ENCODE data around the gene TNRC6C.

The TNRC6C gene

DNA sequence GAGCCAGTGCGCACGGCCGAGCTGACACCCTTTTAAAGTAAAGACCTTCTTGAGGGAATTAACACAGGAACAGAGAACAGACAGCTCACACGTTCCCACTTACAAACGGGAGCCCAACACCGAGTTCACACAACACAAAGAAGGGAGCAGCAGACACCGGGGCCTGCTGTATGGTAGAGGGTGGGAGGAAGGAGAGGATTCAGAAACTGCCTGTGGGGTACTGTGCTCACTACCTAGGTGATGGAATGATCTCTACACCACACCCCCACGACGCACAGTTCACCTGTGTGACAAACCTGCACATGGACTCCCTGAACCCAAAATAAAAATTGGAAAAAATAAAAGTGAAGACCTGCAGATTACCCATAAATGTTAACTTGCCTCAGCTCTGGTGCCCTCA, 137.6 kb downstream of the TNRC6C start:
- DNase-seq (ENCODE audit: insufficient read length, low spot score) (no peak), FAIRE-seq (no peak)
- no peak for TF ChIP-seq POLR2A (IDR thresholded peaks at IDR 0.05; ENCODE audit: low read depth, low read length)

DNA sequence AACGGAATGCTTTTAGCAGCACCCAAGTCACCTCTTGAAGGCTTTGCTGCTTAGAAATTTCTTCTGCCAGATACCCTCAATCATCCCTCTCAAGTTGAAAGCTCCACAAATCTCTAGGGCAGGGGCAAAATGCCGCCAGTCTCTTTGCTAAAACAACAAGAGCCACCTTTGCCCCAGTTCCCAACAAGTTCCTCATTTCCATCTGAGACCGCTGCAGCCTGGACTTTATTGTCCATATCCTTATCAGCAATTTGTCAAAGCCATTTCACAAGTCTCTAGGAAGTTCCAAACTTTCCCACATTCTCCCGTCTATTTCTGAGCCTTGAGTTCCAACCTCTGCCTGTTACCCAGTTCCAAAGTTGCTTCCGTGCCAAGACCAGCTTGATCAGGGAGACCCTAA, 142.6 kb downstream of the TNRC6C start:
- DNase-seq (ENCODE audit: insufficient read length, low spot score), result no peak
- no peak for FAIRE-seq
- no peak for TF ChIP-seq POLR2A (IDR thresholded peaks at IDR 0.05; ENCODE audit: low read depth, low read length)

DNA sequence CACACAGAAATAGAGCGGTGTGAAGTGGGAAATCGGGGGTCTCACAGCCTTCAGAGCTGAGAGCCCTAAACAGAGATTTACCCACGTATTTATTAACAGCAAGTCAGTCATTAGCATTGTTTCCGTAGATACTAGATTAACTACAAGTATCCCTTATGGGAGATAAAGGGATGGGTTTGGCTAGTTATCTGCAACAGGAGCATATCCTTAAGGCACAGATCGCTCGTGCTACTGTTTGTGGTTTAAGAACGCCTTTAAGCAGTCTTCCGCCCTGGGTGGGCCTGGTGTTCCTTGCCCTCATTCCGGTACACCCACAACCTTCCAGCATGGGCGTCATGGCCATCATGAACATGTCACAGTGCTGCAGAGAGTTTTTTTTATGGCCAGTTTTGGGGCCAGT, 143.0 kb downstream of the TNRC6C start:
- FAIRE-seq, result no peak
- no peak for TF ChIP-seq POLR2A (IDR thresholded peaks at IDR 0.05; ENCODE audit: low read depth, low read length)
- DNase-seq (ENCODE audit: insufficient read length, low spot score), result no peak

DNA sequence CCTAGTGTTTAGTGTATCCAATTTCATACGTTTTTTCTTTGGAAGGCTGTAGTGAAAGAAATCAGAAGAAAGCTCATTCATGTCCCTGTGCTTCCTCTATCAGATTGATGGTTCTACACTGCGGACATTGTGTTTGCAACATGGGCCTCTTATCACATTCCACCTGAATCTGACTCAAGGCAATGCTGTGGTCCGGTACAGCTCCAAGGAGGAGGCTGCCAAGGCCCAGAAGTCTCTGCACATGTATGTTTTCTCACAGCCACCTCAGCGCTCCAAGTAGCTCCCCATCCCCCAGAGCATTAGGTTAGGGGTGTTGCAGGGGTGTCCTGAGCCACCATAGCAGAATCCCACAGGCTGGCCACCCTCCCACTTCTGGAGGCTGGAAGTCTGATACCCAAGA, 144.8 kb downstream of the TNRC6C start:
- no peak for TF ChIP-seq POLR2A (IDR thresholded peaks at IDR 0.05; ENCODE audit: low read depth, low read length)
- DNase-seq (ENCODE audit: insufficient read length, low spot score) (no peak), FAIRE-seq (no peak)

DNA sequence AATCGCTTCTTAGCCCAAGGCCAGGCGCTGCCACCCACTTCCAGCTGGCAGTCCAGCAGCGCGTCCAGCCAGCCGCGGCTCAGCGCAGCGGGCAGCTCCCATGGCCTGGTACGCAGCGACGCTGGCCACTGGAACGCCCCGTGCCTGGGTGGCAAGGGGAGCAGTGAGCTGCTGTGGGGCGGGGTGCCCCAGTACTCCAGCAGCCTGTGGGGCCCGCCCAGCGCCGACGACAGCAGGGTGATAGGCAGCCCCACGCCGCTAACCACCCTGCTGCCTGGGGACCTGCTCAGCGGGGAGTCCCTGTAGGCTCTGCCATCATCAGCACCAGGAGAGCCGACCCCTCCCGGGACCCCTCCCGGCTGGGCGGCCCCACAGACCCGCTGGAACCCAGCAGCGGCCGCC, 146.0 kb downstream of the TNRC6C start:
- no peak for FAIRE-seq
- TF ChIP-seq POLR2A (IDR thresholded peaks at IDR 0.05; ENCODE audit: low read depth, low read length), result no peak
- DNase-seq (ENCODE audit: insufficient read length, low spot score), result no peak

DNA sequence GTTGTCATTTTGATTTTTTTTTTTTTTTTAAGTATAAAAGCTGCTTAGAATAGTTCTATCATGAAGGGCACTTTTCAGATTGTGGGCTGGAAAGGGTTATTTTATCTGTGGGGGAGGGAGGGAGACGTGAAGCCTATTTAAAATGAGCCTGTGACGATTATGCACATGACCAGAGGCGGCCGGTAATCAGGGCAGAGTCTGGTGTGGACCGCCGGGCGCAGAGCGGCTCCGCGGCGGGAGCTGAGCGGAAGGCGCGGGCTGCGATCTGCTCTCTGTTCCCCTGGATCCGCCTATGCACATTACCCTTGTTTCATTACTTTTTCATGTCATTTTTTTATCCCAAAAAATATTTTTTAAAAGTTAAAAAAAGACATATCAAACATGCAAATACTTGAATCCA, 146.6 kb downstream of the TNRC6C start:
- no peak for DNase-seq (ENCODE audit: insufficient read length, low spot score)
- TF ChIP-seq POLR2A (IDR thresholded peaks at IDR 0.05; ENCODE audit: low read depth, low read length), result no peak
- FAIRE-seq, result no peak

DNA sequence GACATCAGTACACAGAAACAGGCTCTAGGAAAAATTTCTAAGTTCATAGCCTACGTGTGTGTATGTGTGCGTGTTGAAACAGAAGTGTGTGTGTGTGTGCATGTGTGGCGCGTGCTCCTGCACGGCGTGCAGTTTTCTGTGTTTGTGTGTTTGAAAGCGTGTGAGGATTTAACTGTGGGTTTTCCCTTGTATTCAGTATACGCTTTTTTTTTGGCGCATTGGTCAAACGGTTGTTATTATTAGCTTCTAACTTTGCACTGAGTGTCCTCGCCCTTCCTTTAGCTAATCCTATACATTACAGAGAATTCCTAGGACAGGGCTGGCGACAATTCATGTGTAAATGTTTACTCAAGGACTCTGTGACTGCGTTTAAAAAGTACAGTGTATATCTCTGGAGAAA, 147.0 kb downstream of the TNRC6C start:
- FAIRE-seq (no peak), DNase-seq (ENCODE audit: insufficient read length, low spot score) (no peak)
- TF ChIP-seq POLR2A (IDR thresholded peaks at IDR 0.05; ENCODE audit: low read depth, low read length), result no peak

DNA sequence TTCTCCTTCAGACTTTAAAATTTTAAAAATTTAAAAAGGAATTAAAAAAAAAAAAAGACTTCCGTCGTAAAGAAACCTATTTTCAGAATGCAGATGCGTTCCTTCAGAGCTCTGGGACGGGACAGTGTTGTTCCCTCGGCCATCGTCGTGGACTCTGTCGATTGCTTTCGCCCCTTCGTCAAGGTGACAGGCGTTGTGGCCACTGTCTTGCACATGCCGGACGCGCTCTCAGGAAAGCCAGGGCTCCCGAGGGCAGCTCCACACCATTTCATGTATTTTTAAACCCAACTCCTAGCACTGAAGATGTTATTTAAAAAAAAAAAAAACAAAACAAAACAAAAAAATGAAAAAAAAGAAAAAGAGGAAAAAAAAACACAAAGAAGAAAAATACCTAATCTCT, 147.7 kb downstream of the TNRC6C start:
- no peak for DNase-seq (ENCODE audit: insufficient read length, low spot score)
- FAIRE-seq, result no peak
- no peak for TF ChIP-seq POLR2A (IDR thresholded peaks at IDR 0.05; ENCODE audit: low read depth, low read length)

DNA sequence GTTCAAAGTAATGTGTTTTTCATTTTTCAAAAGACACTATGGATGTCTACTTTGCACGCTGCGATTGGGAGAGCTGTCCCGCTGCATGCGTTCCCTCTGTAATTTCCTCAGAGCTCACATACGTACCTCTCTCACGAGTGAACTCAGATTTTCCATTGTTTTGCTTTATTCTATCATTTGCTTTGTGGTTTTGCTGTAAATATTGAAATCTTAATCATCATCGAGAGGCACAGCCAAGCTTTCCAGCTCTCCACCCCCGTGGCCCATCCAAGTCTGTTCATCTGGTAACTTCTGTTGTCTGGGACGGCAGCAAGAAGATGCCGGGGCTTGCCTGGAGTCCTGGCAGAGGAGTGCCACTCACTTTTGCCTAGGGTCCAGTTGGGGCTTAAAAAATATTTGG, 149.0 kb downstream of the TNRC6C start:
- DNase-seq (ENCODE audit: insufficient read length, low spot score) (no peak), FAIRE-seq (no peak)
- no peak for TF ChIP-seq POLR2A (IDR thresholded peaks at IDR 0.05; ENCODE audit: low read depth, low read length)

DNA sequence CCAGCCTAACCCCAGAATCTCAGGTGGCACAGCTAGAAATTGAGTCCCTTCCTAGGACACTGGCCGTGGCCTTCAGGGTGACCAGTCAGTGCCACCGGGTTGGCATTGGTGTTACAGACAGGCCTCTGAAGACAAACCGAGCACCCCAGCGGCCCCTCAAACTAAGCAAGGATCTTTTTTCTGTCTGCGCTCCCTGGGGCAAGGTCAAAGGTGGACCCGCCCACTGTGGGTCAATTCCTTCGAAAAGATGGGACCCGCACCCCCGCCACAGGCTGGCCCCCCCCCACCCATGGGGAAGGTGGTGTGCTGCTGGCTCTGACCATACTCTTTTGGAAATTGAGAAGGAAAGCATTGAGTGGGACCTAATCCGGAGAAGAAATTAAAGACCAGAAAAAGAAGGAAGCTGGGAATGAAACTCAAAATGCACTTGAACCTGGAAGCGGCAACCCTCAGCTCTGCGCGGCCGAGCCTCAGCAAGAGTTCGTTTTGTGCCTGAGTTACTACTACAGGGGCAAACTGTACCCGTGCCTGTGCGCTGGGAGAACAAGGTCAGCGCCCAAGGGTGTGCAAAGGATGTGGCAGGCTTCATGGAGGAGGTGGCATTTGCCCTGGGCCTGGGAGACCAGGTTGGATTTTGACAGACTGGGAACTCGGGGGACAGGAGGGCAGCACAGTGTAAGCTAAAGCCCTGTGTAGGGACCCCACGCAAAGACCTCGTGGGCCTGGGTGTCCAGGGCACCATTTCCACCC, 149.6 kb downstream of the TNRC6C start:
- no peak for FAIRE-seq

DNA sequence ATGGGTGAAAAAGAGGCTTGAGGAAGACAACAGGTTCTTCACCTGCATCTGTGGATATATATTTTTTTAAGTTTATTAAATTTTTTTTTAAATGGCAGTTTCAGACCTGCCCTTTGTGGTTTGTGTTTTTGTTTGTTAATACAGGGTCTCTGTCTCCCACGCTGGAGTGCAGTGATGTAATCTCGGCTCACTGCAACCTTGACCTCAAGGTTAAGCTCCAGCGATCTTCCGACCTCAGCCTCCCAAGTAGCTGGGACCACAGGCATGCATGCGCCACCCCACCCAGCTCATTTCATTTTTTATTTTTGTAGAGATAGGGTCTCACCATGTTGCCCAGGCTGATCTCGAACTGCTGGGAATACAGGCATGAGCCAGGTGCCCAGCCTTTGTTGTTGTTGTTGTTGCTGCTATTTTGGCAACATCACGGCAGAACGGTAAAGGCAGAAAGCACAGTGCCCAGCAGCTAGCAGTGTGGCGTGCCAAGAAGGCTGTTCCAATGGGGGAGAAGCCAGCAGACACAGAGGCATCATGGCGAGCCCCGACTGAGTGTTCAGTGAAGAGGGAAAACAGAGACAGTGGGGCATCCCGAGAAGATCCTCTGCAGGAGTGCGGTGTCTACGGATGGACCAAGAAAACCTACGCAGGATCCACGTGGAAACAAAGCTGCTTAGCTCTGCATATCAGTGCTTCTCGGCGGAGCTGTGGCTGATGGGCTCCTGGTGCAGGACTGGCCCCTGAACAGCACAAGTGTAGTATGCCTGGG, 150.4 kb downstream of the TNRC6C start:
- DNase-seq (ENCODE audit: insufficient read length, low spot score) (no peak), FAIRE-seq (no peak)
- no peak for TF ChIP-seq POLR2A (IDR thresholded peaks at IDR 0.05; ENCODE audit: low read depth, low read length)

More for the DNA sequence above, 149.6 kb downstream of the TNRC6C start:
- no peak for TF ChIP-seq POLR2A (IDR thresholded peaks at IDR 0.05; ENCODE audit: low read depth, low read length)
- DNase-seq (ENCODE audit: insufficient read length, low spot score), result no peak

DNA sequence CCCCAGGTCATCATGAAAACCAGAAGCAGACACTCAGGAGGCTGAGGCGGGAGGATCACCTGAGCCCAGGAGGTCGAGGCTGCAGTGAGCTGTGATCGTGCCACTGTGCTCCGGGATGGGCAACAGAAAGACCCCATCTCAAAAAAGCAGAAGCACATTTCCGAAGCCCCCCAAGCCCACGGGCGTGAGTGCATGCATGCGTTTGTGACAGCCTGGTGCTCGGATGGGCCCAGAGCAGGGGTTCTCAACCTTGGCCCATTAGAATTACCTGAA, 150.9 kb downstream of the TNRC6C start:
- TF ChIP-seq POLR2A (IDR thresholded peaks at IDR 0.05; ENCODE audit: low read depth, low read length), result no peak
- no peak for FAIRE-seq
- DNase-seq (ENCODE audit: insufficient read length, low spot score), result no peak

DNA sequence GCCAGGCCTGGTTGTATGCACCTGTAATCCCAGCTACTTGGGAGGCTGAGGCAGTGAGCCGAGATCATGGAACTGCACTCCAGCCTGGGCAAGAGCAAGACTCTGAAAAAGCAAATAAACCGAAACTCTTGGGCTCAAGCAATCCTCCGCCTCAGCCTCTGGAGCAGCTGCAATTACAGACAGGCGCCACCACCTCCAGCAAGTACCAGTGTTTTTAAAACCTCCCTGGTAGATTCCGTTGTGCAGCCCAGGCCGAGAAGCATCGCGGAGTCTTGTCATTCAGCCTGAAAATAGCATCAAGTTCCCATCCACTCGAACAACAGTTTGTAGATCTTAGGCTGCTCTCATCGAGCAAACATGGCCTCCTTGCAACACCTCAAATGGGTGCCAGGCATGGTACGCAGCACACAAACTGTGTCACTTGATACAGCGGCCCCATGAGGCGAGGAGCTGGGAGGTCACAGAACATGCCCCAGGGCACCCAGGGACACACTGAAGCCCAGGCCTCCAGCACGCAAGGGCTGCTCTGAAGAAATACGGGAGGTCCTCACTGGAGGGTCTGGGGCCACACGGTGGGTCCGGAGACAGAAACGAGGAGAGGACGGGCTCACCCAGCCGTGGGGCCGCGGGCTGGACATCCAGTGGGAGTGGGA, 152.0 kb downstream of the TNRC6C start:
- TF ChIP-seq POLR2A (IDR thresholded peaks at IDR 0.05; ENCODE audit: low read depth, low read length), result no peak
- FAIRE-seq, result no peak

DNA sequence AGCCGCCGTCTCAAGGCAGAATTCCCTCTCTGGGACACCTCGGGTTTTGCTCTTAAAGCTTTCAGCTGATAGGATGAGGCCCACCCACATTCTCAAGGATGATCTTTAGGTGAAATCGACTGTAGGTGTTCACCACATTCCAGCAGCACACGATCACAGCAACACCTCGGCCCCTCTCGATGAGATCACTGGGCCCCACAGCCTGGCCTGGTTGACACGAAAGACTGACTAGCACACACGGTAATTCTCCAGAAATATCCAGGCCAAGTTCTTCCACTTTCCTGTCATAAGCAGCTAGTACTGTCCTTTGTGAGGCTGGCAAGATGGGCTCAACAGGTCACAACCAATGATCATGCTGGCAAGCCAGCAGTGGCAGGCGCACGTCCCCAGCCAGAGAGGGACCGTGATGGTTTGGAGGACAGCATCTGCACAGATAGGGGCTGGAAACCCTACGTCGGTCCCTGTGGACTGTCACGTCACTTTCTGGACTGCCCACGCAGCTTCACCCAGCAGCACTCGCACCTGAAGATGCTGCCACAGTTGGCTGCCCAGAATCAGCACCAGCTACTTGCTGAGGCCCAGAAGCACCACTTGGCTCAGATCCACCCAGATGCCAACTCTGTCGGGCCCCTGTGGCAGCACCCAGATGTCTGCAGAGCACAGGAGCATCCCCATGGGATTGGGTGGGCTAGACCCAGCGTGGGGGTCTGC, 152.7 kb downstream of the TNRC6C start:
- no peak for FAIRE-seq
- TF ChIP-seq POLR2A (IDR thresholded peaks at IDR 0.05; ENCODE audit: low read depth, low read length), result no peak
- DNase-seq (ENCODE audit: insufficient read length, low spot score), result no peak

More for the DNA sequence above, 152.0 kb downstream of the TNRC6C start:
- no peak for DNase-seq (ENCODE audit: insufficient read length, low spot score)
